Astrocyte (in vitro differentiated cells and primary cell): ENCODE results near the gene F8A1. TPM values are rescaled to one million over a fixed set of nuclear protein-coding genes. Genes with fewer than 3 reads are reported as not detected.
"Not testable (repeated sequence)": the region's sequence is repeated elsewhere in the genome, so short reads cannot be mapped to it uniquely, and the experiment has no call there.

Experiments used
- DNase-seq: peaks from one replicate; pipeline ENCODE4 v3.0.0-alpha.2; 2010; ENCODE audit warnings: low read depth
- FAIRE-seq: peaks from 2 replicates; lab custom pipeline; 2011; peaks lifted over from hg19 to GRCh38; lab: Jason Lieb, UNC
- H2AFZ ChIP-seq: 2 replicates; pipeline ENCODE4 v1.6.0; 2012; ENCODE audit warnings: low read depth, low read length, inconsistent platforms
- H3K27ac ChIP-seq: 2 replicates; pipeline ENCODE4 v1.5.1; 2011; ENCODE audit warnings: low read depth, low read length, inconsistent platforms
- H3K27me3 ChIP-seq: 2 replicates; pipeline ENCODE4 v1.6.0; 2011; ENCODE audit warnings: low read length, inconsistent platforms; ENCODE audit not compliant: insufficient read depth
- H3K36me3 ChIP-seq: 2 replicates; pipeline ENCODE4 v1.5.1; 2011; ENCODE audit warnings: low read length, inconsistent platforms; ENCODE audit not compliant: insufficient read depth
- H3K4me1 ChIP-seq: 2 replicates; pipeline ENCODE4 v1.5.1; 2011; ENCODE audit warnings: low read length, inconsistent platforms; ENCODE audit not compliant: insufficient read depth
- H3K4me2 ChIP-seq: 2 replicates; pipeline ENCODE4 v1.6.0; 2012; ENCODE audit warnings: low read length, inconsistent platforms
- H3K4me3 ChIP-seq: 2 replicates; pipeline ENCODE4 v1.5.1; 2011; ENCODE audit warnings: low read depth, mild to moderate bottlenecking, low read length, inconsistent platforms; ENCODE audit not compliant: insufficient read depth
- H3K79me2 ChIP-seq: 2 replicates; pipeline ENCODE4 v1.6.0; 2012; ENCODE audit warnings: mild to moderate bottlenecking, low read length, inconsistent platforms; ENCODE audit not compliant: insufficient read depth
- H3K9ac ChIP-seq: 2 replicates; pipeline ENCODE4 v1.6.0; 2012; ENCODE audit warnings: mild to moderate bottlenecking, low read length, inconsistent platforms
- H3K9me3 ChIP-seq: 2 replicates; pipeline ENCODE4 v1.5.1; 2012; ENCODE audit warnings: low read depth, mild to moderate bottlenecking, low read length, inconsistent platforms; ENCODE audit not compliant: insufficient read depth
- H4K20me1 ChIP-seq: 2 replicates; pipeline ENCODE4 v1.6.0; 2012; ENCODE audit warnings: low read length, inconsistent platforms; ENCODE audit not compliant: insufficient read depth
- H3K27ac Mint-ChIP-seq: one replicate; pipeline ENCODE4 v1.8.0; 2021; ENCODE audit warnings: mild to moderate bottlenecking, mixed read lengths; ENCODE audit not compliant: unreplicated experiment
- H3K27me3 Mint-ChIP-seq: one replicate; pipeline ENCODE4 v1.8.0; 2021; ENCODE audit warnings: low read depth, mixed read lengths; ENCODE audit not compliant: unreplicated experiment
- H3K36me3 Mint-ChIP-seq: one replicate; pipeline ENCODE4 v1.8.0; 2021; ENCODE audit warnings: low read depth, mixed read lengths; ENCODE audit not compliant: unreplicated experiment
- H3K4me1 Mint-ChIP-seq: one replicate; pipeline ENCODE4 v1.8.0; 2021; ENCODE audit warnings: low read depth, mixed read lengths; ENCODE audit not compliant: unreplicated experiment
- H3K4me3 Mint-ChIP-seq: one replicate; pipeline ENCODE4 v1.8.0; 2021; ENCODE audit warnings: mild to moderate bottlenecking, moderate library complexity, mixed read lengths; ENCODE audit not compliant: unreplicated experiment
- H3K9me3 Mint-ChIP-seq: one replicate; pipeline ENCODE4 v1.8.0; 2021; ENCODE audit warnings: mild to moderate bottlenecking, mixed read lengths; ENCODE audit not compliant: unreplicated experiment
- CTCF ChIP-seq: IDR thresholded peaks from 2 replicates; pipeline ENCODE4 v1.5.1; 2011; ENCODE audit warnings: low read depth, mild to moderate bottlenecking, inconsistent platforms, low read length, moderate library complexity; ENCODE audit not compliant: insufficient read depth
- EZH2 ChIP-seq: IDR thresholded peaks from 2 replicates; pipeline ENCODE4 v1.6.1; 2012; ENCODE audit warnings: mild to moderate bottlenecking, low read length, inconsistent platforms; ENCODE audit not compliant: insufficient read depth
- total RNA-seq: library from RNA; stranded (reverse); gene quantifications from 2 replicates; pipeline ENCODE4 v1.2.1, GENCODE V29; 2021

F8A1 gene
- total RNA-seq, 1 donor from 2014 or later: 24.8 TPM

GRCh38 chrX:154910528-154910927 is 24.4 kb downstream of the F8A1 start:
- H3K4me3 ChIP-seq, H4K20me1 ChIP-seq, H3K27me3 ChIP-seq, H3K27me3 Mint-ChIP-seq, H3K36me3 Mint-ChIP-seq, H3K27ac Mint-ChIP-seq, H3K4me1 Mint-ChIP-seq, H3K4me2 ChIP-seq, H3K9me3 ChIP-seq, H3K27ac ChIP-seq, H3K36me3 ChIP-seq, H2AFZ ChIP-seq, H3K9me3 Mint-ChIP-seq, H3K4me1 ChIP-seq, FAIRE-seq, H3K9ac ChIP-seq, DNase-seq, H3K79me2 ChIP-seq, H3K4me3 Mint-ChIP-seq: not testable (repeated sequence)

GRCh38 chrX:154914052-154914451 is 27.9 kb downstream of the F8A1 start:
- no peak overlapping the region for H3K9ac ChIP-seq
- H3K4me3 Mint-ChIP-seq: no peak overlapping the region
- H3K79me2 ChIP-seq: no peaks in the 10 kb centered on the region
- no peaks in the 10 kb centered on the region for H3K4me1 ChIP-seq
- no peaks in the 10 kb centered on the region for H4K20me1 ChIP-seq
- no peak overlapping the region for H3K27ac Mint-ChIP-seq
- no peaks in the 10 kb centered on the region for H3K36me3 ChIP-seq
- TF ChIP-seq EZH2: no peak
- TF ChIP-seq CTCF: no peak
- no peak overlapping the region for H3K4me2 ChIP-seq
- peaks cover 4% of the 10 kb centered on the region for H3K9me3 Mint-ChIP-seq
- H3K4me1 Mint-ChIP-seq: no peaks in the 10 kb centered on the region
- no peaks in the 10 kb centered on the region for H3K27me3 Mint-ChIP-seq
- no peak for DNase-seq
- H3K4me3 ChIP-seq: no peak overlapping the region
- no peak overlapping the region for H2AFZ ChIP-seq
- H3K9me3 ChIP-seq: no peaks in the 10 kb centered on the region
- H3K36me3 Mint-ChIP-seq: no peaks in the 10 kb centered on the region
- no peaks in the 10 kb centered on the region for H3K27me3 ChIP-seq
- no peak for FAIRE-seq
- no peak overlapping the region for H3K27ac ChIP-seq

DNA sequence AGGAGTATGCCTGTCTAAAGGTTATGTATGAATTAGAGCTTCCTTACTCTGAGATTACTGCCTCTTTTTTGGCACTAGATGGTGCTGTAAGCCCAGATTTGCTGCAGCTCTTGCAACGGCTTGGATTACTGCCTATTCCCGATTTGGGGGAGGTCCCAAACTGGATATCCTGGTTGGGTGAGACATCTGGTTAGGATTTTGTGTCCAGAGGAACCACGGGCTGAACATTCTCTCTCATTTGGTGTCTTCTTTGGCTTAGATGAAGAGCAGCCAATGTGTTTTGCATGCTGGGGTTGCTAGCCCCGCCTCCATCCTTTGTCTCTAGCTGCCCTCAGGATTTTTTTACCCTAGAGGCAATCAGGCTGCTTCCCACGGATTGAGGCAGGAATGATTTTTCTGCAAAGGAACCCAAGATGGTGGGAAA is 31.9 kb downstream of the F8A1 start:
- Histone ChIP-seq H3K36me3 (no peaks in the 10 kb centered on the region), H3K27me3 (no peaks in the 10 kb centered on the region), H2AFZ (peak overlapping the region; percentile 56), H3K9ac (no peak overlapping the region), H4K20me1 (no peaks in the 10 kb centered on the region), H3K4me1 (no peaks in the 10 kb centered on the region), H3K79me2 (no peaks in the 10 kb centered on the region), H3K27ac (no peak overlapping the region), H3K9me3 (no peaks in the 10 kb centered on the region), H3K4me3 (peak overlapping the region; percentile 29), H3K4me2 (peak overlapping the region; percentile 74)
- TF ChIP-seq EZH2: no peak
- peak; percentile 46 for TF ChIP-seq CTCF
- Mint-ChIP-seq H3K27me3 (no peaks in the 10 kb centered on the region), H3K4me3 (peak overlapping the region; percentile 75), H3K36me3 (no peaks in the 10 kb centered on the region), H3K27ac (no peak overlapping the region), H3K4me1 (no peaks in the 10 kb centered on the region), H3K9me3 (no peaks in the 10 kb centered on the region)
- FAIRE-seq (peak; percentile 99), DNase-seq (peak; percentile 73)

- FAIRE-seq, H3K4me1 Mint-ChIP-seq, H3K4me1 ChIP-seq, H3K36me3 ChIP-seq, H4K20me1 ChIP-seq, H3K27ac ChIP-seq, H3K79me2 ChIP-seq, H2AFZ ChIP-seq, H3K27ac Mint-ChIP-seq, H3K9ac ChIP-seq, H3K4me2 ChIP-seq, H3K9me3 ChIP-seq, H3K27me3 ChIP-seq, H3K9me3 Mint-ChIP-seq, H3K36me3 Mint-ChIP-seq, H3K4me3 ChIP-seq, DNase-seq, H3K27me3 Mint-ChIP-seq, H3K4me3 Mint-ChIP-seq: not testable (repeated sequence)
Measured at GRCh38 chrX:154924771-154925170, 38.6 kb downstream of the F8A1 start.
